ENCODE results near the gene CLCN1.

- TF ChIP-seq, protein P1, sequence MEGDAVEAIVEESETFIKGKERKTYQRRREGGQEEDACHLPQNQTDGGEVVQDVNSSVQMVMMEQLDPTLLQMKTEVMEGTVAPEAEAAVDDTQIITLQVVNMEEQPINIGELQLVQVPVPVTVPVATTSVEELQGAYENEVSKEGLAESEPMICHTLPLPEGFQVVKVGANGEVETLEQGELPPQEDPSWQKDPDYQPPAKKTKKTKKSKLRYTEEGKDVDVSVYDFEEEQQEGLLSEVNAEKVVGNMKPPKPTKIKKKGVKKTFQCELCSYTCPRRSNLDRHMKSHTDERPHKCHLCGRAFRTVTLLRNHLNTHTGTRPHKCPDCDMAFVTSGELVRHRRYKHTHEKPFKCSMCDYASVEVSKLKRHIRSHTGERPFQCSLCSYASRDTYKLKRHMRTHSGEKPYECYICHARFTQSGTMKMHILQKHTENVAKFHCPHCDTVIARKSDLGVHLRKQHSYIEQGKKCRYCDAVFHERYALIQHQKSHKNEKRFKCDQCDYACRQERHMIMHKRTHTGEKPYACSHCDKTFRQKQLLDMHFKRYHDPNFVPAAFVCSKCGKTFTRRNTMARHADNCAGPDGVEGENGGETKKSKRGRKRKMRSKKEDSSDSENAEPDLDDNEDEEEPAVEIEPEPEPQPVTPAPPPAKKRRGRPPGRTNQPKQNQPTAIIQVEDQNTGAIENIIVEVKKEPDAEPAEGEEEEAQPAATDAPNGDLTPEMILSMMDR (conservative IDR thresholded peaks at IDR 0.05 in 1 of 2, IDR thresholded peaks at IDR 0.05 in 1 of 2; ENCODE audit: extremely low read depth in 1 of 2, insufficient read depth in 1 of 2, low read depth in 1 of 2, low read length in 2 of 2): no peak
- TF ChIP-seq EZH2 (IDR thresholded peaks at IDR 0.05; ENCODE audit: borderline replicate concordance, low read length): no peak
These were observed 32.5 kb upstream of the CLCN1 start for GRCh38 chr7:143283381-143283780.

Measured in mammary epithelial cell (primary cell).